Gastrocnemius medialis (tissue), 4 donors: ENCODE data around the gene ZFYVE28.

Source experiments
- POLR2A ChIP-seq, 2 donors: fragments of 450-650 bp; IDR thresholded peaks; one replicate each; pipeline ENCODE4 v1.6.1; 2017; ENCODE audit warnings: antibody characterized with exemption in 2 of 2, mild to moderate bottlenecking in 2 of 2, moderate library complexity in 2 of 2
- TF ChIP-seq, protein P1 (sequence below), 5 experiments: fragments of 450-650 bp in 3 of 5; fragments of 200-600 bp in 2 of 5; sonication (generic) in 2 of 5; IDR thresholded peaks in 4 of 5; conservative IDR thresholded peaks in 1 of 5; 1 replicate in 4 of 5; 2 replicates in 1 of 5; pipeline ENCODE4 v1.5.1; 2016 to 2019; ENCODE audit warnings: antibody characterized with exemption in 5 of 5, mild to moderate bottlenecking in 3 of 5, moderate library complexity in 3 of 5

DNA sequence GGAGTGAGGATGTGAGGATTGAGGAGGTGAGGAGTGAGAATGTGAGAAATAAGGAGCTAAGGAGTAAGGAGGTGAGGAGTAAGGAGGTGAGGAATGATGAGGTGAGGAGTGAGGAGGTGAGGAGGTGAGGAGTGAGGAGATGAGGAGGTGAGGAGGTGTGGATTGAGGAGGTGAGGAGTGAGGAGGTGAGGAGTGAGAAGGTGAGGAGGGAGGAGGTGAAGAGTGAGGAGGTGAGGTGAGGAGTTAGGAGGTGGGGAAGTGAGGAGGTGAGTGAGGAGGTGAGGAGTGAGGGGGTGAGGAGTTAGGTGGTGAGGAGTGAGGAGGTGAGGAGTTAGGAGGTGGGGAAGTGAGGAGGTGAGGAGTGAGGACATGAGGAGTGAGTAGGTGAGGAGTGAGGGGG, 81.8 kb downstream of the ZFYVE28 start:
- TF ChIP-seq, protein P1, sequence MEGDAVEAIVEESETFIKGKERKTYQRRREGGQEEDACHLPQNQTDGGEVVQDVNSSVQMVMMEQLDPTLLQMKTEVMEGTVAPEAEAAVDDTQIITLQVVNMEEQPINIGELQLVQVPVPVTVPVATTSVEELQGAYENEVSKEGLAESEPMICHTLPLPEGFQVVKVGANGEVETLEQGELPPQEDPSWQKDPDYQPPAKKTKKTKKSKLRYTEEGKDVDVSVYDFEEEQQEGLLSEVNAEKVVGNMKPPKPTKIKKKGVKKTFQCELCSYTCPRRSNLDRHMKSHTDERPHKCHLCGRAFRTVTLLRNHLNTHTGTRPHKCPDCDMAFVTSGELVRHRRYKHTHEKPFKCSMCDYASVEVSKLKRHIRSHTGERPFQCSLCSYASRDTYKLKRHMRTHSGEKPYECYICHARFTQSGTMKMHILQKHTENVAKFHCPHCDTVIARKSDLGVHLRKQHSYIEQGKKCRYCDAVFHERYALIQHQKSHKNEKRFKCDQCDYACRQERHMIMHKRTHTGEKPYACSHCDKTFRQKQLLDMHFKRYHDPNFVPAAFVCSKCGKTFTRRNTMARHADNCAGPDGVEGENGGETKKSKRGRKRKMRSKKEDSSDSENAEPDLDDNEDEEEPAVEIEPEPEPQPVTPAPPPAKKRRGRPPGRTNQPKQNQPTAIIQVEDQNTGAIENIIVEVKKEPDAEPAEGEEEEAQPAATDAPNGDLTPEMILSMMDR (IDR thresholded peaks at IDR 0.05 in 4 of 5, conservative IDR thresholded peaks at IDR 0.05 in 1 of 5), result no peak
- no peak for TF ChIP-seq POLR2A (IDR thresholded peaks at IDR 0.05)
